Measurements from ENCODE around the gene RDH13. TPM values are rescaled to one million over a fixed set of nuclear protein-coding genes. Genes with fewer than 3 reads are reported as not detected.
"Not testable (repeated sequence)": the region's sequence is repeated elsewhere in the genome, so short reads cannot be mapped to it uniquely, and the experiment has no call there.

The RDH13 gene
- total RNA-seq, 1 donor from 2014 or later, result 12.0 TPM

- Mint-ChIP-seq H3K4me3 (ENCODE audit: low read depth) (peak overlapping the region; percentile 29), H3K4me1 (ENCODE audit: low read depth) (peaks cover 2% of the 10 kb centered on the region), H3K9me3 (ENCODE audit: low read depth) (no peaks in the 10 kb centered on the region), H3K27ac (no peak overlapping the region), H3K27me3 (peaks cover 39% of the 10 kb centered on the region), H3K36me3 (ENCODE audit: insufficient read depth) (peaks cover 2% of the 10 kb centered on the region)
- DNase-seq (ENCODE audit: low spot score, unreplicated experiment), result no peak
- no peak for TF ChIP-seq CTCF (IDR thresholded peaks at IDR 0.05; ENCODE audit: unreplicated experiment)
These were observed 520 bp upstream of the RDH13 start for GRCh38 chr19:55063492-55063843.

GRCh38 chr19:55060287-55060686 is 2.7 kb downstream of the RDH13 start:
- not testable (repeated sequence) for H3K27ac Mint-ChIP-seq; H3K27me3 Mint-ChIP-seq; DNase-seq (ENCODE audit: low spot score, unreplicated experiment); H3K4me1 Mint-ChIP-seq (ENCODE audit: low read depth); H3K4me3 Mint-ChIP-seq (ENCODE audit: low read depth); H3K9me3 Mint-ChIP-seq (ENCODE audit: low read depth)
- H3K36me3 Mint-ChIP-seq (ENCODE audit: insufficient read depth), result peaks cover 15% of the 10 kb centered on the region

GRCh38 chr19:55058781-55059610 is 4.0 kb downstream of the RDH13 start:
- Mint-ChIP-seq H3K9me3 (ENCODE audit: low read depth) (no peaks in the 10 kb centered on the region), H3K36me3 (ENCODE audit: insufficient read depth) (peaks cover 15% of the 10 kb centered on the region), H3K4me3 (ENCODE audit: low read depth) (no peak overlapping the region), H3K4me1 (ENCODE audit: low read depth) (peaks cover 2% of the 10 kb centered on the region), H3K27ac (no peak overlapping the region), H3K27me3 (peaks cover 4% of the 10 kb centered on the region)
- DNase-seq (ENCODE audit: low spot score, unreplicated experiment), result no peak
- TF ChIP-seq CTCF (IDR thresholded peaks at IDR 0.05; ENCODE audit: unreplicated experiment), result no peak

- no peak overlapping the region for H3K27ac Mint-ChIP-seq
- H3K4me3 Mint-ChIP-seq (ENCODE audit: low read depth), result no peak overlapping the region
- H3K4me1 Mint-ChIP-seq (ENCODE audit: low read depth), result no peaks in the 10 kb centered on the region
- H3K9me3 Mint-ChIP-seq (ENCODE audit: low read depth), result no peaks in the 10 kb centered on the region
- peaks cover 17% of the 10 kb centered on the region for H3K36me3 Mint-ChIP-seq (ENCODE audit: insufficient read depth)
- DNase-seq (ENCODE audit: low spot score, unreplicated experiment), result no peak
- no peak for TF ChIP-seq CTCF (IDR thresholded peaks at IDR 0.05; ENCODE audit: unreplicated experiment)
- H3K27me3 Mint-ChIP-seq, result no peaks in the 10 kb centered on the region
These were observed 6.1 kb downstream of the RDH13 start for GRCh38 chr19:55056827-55057226.

- DNase-seq (ENCODE audit: low spot score, unreplicated experiment), result no peak
- Mint-ChIP-seq H3K27ac (no peak overlapping the region), H3K36me3 (ENCODE audit: insufficient read depth) (peaks cover 16% of the 10 kb centered on the region), H3K4me1 (ENCODE audit: low read depth) (no peaks in the 10 kb centered on the region), H3K4me3 (ENCODE audit: low read depth) (no peak overlapping the region), H3K27me3 (no peaks in the 10 kb centered on the region), H3K9me3 (ENCODE audit: low read depth) (no peaks in the 10 kb centered on the region)
- no peak for TF ChIP-seq CTCF (IDR thresholded peaks at IDR 0.05; ENCODE audit: unreplicated experiment)
These were observed 9.2 kb downstream of the RDH13 start for GRCh38 chr19:55053735-55054134.
